Measurements from ENCODE around the gene GPHN.

GRCh38 chr14:67002994-67003753, 495.2 kb downstream of the GPHN start:
- no peak for TF ChIP-seq CTCF (optimal IDR thresholded peaks at IDR 0.05 in 1 of 3, IDR thresholded peaks at IDR 0.05 in 1 of 3, conservative IDR thresholded peaks at IDR 0.05 in 1 of 3; ENCODE audit: extremely low read depth in 1 of 3, insufficient read depth in 2 of 3, low read length in 3 of 3)
- TF ChIP-seq EZH2 (IDR thresholded peaks at IDR 0.05; ENCODE audit: low read length) = no peak
